ENCODE data around the gene S100A5.

S100A5 gene

GRCh38 chr1:153534925-153535241, 5.9 kb downstream of the S100A5 start:
- peak overlapping the region; percentile 69 for H3K4me3 ChIP-seq (ENCODE audit: low read depth, low read length)
- no peak for DNase-seq (ENCODE audit: low read depth)
- no peak for TF ChIP-seq CTCF (conservative IDR thresholded peaks at IDR 0.05; ENCODE audit: low read depth, low read length)

DNA sequence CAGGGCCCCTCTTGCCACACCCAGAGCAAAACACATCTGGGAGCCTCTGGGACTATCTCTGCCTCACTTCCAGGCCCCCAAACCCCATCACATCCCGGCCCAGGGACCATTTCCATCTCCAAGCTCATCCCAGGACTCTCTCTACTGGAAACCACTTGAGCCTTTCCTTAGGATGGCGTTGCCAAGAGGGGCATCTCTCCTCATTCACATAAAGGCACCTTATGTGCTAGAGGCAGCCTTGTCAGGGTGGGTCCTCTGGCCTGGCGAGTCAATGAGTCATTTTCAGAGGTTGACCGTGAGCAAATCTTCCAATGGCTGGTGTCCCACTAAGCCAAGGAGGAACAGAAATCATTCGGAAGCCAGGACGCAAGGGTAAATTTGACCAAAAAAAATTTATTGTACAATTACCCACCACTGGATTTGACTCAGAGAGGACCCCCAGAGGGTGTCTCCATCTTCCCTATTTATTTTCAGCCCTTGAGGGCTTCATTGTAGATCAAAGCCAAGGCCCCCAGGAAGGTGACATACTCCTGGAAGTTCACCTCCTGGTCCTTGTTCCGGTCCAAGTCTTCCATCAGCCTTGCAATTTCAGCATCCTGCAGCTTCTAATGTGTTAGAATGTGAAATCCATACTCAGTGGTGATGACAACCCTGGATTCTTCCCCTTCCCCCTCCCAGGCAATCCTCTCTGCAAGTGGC, 6.4 kb downstream of the S100A5 start:
- peak overlapping the region; percentile 69 for H3K4me3 ChIP-seq (ENCODE audit: low read depth, low read length)
- no peak for DNase-seq (ENCODE audit: low read depth)
- TF ChIP-seq CTCF (conservative IDR thresholded peaks at IDR 0.05; ENCODE audit: low read depth, low read length), result no peak

DNA sequence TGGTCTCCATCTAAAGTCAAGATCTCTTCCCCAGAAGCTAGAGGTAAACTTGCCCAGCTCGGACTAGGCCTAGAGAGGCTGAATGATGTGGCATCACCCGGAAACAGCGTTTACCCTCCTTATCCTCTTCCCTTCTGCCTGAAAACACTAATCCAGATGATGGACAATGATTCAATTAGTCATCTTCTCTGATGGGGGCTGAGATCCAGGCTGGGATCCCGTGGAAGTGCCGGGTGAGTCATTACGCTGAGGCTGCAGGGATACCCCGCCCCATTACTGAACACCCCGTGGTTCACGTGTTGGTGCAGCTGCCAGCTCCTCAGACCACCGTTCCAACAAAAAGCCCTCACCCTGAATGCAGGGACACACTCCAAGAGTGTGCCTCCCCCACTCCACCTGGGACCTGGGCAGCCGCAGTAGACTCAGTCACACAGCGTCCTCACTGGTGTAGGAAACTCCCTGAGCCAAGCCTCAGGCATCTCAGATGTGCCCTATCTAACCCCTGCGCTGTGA, 7.0 kb downstream of the S100A5 start:
- peak; percentile 85 for DNase-seq (ENCODE audit: low read depth)
- H3K4me3 ChIP-seq (ENCODE audit: low read depth, low read length), result peak overlapping the region; percentile 45
- TF ChIP-seq CTCF (conservative IDR thresholded peaks at IDR 0.05; ENCODE audit: low read depth, low read length), result no peak

DNA sequence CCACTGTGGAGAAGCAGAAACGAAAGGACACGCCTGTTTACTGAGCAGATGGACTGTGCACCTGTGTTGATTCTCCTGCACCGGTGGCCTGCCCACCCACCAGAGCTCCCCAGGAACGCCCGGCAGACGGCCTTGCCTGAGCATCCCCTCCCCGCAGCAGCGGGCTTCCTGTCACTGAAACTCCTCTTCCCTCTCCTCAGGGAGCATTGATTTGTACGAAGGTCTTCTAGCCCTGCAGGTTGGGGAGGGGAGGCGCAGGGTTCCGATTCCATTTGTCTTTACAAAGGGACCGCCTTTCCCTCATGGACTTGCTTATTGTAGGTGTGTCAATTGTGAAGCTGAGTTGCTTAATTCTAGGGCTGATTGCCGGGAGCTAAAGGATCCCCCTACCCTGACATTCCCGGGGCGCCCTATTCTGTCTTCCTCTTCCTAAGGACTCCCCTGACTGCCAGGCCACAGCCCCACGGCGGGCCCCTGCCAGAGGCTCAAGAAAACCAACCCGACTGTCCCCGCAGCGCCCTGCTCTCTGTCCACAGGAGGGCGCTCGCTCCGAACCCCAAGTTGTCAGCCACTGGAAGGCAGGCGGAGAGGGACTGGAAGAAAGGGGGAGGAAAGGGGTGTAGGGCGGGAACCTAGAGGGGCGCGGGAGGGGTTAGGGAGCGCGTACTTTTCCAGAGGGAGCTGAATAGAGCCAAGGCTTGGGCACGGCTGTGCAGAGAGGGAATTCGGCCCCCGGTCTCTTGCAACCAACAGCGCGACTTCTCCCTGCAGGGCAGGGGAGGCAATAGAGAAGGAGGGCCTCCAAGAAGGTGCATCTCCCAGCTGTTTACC, 7.8 kb downstream of the S100A5 start:
- peak overlapping the region; percentile 45 for H3K4me3 ChIP-seq (ENCODE audit: low read depth, low read length)
- DNase-seq (ENCODE audit: low read depth), result peak; percentile 87
- TF ChIP-seq CTCF (conservative IDR thresholded peaks at IDR 0.05; ENCODE audit: low read depth, low read length), result peak; percentile 91

- no peak overlapping the region for H3K4me3 ChIP-seq (ENCODE audit: low read depth, low read length)
- TF ChIP-seq CTCF (conservative IDR thresholded peaks at IDR 0.05; ENCODE audit: low read depth, low read length), result no peak
- no peak for DNase-seq (ENCODE audit: low read depth)
Measured at GRCh38 chr1:153532181-153532580, 8.6 kb downstream of the S100A5 start.

DNA sequence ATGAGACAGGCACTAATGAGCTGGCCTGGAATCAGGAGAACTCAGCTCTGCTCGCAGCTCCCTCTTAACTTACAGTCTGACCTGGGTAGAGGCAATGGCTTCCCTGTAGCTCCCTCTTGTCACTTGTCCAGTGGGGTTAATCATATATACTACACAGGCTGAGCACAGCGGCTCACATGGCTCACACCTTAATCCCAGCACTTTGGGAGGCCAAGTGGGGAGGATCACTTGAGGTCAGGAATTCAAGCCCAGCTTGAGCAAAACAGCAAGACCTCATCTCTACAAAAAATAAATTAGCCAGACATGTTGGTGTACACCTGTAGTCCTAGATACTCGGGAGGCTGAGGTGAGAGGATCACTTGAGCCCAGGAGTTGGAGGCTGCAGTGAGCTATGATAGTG, 9.1 kb downstream of the S100A5 start:
- no peak for TF ChIP-seq CTCF (conservative IDR thresholded peaks at IDR 0.05; ENCODE audit: low read depth, low read length)
- no peak overlapping the region for H3K4me3 ChIP-seq (ENCODE audit: low read depth, low read length)
- DNase-seq (ENCODE audit: low read depth), result no peak
